B cell (primary cell): Measurements from ENCODE around the gene VPS54. TPM values are rescaled to one million over a fixed set of nuclear protein-coding genes. Genes with fewer than 3 reads are reported as not detected.

Source experiments
- ATAC-seq: fragments of 200-7000 bp; cut with Tn5 transposase; one replicate; pipeline ENCODE4 v1.10.0; 2021; ENCODE audit warnings: low read depth, mild to moderate bottlenecking, moderate number of reproducible peaks, moderate library complexity
- CTCF ChIA-PET: fragments of 350-600 bp; sonication (Branson Sonifier 250); formaldehyde crosslinking; loops from one replicate; lab custom pipeline; 2021; ENCODE audit warnings: antibody characterized with exemption, inconsistent platforms; lab: Charles Lee
- POLR2A ChIA-PET: fragments of 350-600 bp; sonication (Branson Sonifier 250); formaldehyde crosslinking; loops from one replicate; lab custom pipeline; 2021; ENCODE audit warnings: antibody characterized with exemption; lab: Charles Lee
- DNase-seq: peaks from one replicate; pipeline ENCODE4 v3.0.0; 2013
- H2AFZ ChIP-seq: 2 replicates; pipeline ENCODE4 v1.6.1; 2012; ENCODE audit warnings: mild to moderate bottlenecking, low read depth, low read length; ENCODE audit not compliant: insufficient read depth, poor library complexity, severe bottlenecking
- H3K27ac ChIP-seq, 2 donors: 1 replicate in 1 of 2; 2 replicates in 1 of 2; pipeline ENCODE4 v1.5.1; 2012 to 2013; ENCODE audit warnings: low read length in 2 of 2, mild to moderate bottlenecking in 2 of 2, moderate library complexity in 1 of 2
- H3K27me3 ChIP-seq, 4 experiments: fragments of 200-600 bp in 1 of 4; sonication (generic) in 1 of 4; replicated peaks in 1 of 4; 1 replicate in 2 of 4; 2 replicates in 2 of 4; pipeline versions ENCODE4 v1.6.1 to v1.7.0; 2013 to 2016; ENCODE audit warnings: low read length in 3 of 4, mild to moderate bottlenecking in 2 of 4, mixed read lengths in 1 of 4, moderate library complexity in 1 of 4; ENCODE audit not compliant: insufficient read depth in 4 of 4, control insufficient read depth in 3 of 4; ENCODE audit errors: control extremely low read depth in 1 of 4
- H3K36me3 ChIP-seq, 2 experiments: replicated peaks in 1 of 2; 1 replicate in 1 of 2; 2 replicates in 1 of 2; pipeline versions ENCODE4 v1.6.1 to v1.7.1; 2013; ENCODE audit warnings: low read length in 1 of 2; ENCODE audit not compliant: insufficient read depth in 2 of 2, control insufficient read depth in 1 of 2; ENCODE audit errors: control extremely low read depth in 1 of 2, extremely low read depth in 1 of 2
- H3K4me1 ChIP-seq, 2 donors: fragments of 200-600 bp in 1 of 2; sonication (generic) in 1 of 2; 1 replicate in 1 of 2; 2 replicates in 1 of 2; pipeline versions ENCODE4 v1.5.1 to v1.6.1; 2013 to 2017; ENCODE audit warnings: low read length in 2 of 2; ENCODE audit not compliant: control insufficient read depth in 2 of 2, insufficient read depth in 2 of 2
- H3K4me2 ChIP-seq: replicated peaks from 2 replicates; pipeline ENCODE3; 2012; ENCODE audit warnings: mild to moderate bottlenecking, low read depth, low read length; ENCODE audit not compliant: poor library complexity, severe bottlenecking
- H3K4me3 ChIP-seq, 5 experiments: fragments of 200-600 bp in 1 of 5; sonication (generic) in 1 of 5; 1 replicate in 3 of 5; 2 replicates in 2 of 5; pipeline versions ENCODE4 v1.5.1 to v1.7.0; 2011 to 2016; ENCODE audit warnings: low read length in 4 of 5, mild to moderate bottlenecking in 4 of 5, low read depth in 2 of 5, control low read depth in 1 of 5, moderate library complexity in 1 of 5; ENCODE audit not compliant: insufficient read depth in 1 of 5; ENCODE audit errors: control extremely low read depth in 1 of 5, extremely low read depth in 1 of 5
- H3K79me2 ChIP-seq: fragments of 200-600 bp; sonication (generic); one replicate; pipeline ENCODE4 v1.6.0; 2016; ENCODE audit warnings: low read length; ENCODE audit not compliant: control insufficient read depth, insufficient read depth
- H3K9ac ChIP-seq: fragments of 200-600 bp; sonication (generic); 2 replicates; pipeline ENCODE4 v1.6.1; 2017; ENCODE audit warnings: mild to moderate bottlenecking, low read length, moderate library complexity
- H3K9me3 ChIP-seq, 3 donors: one replicate each; pipeline versions ENCODE4 v1.6.1 to v1.7.1; 2013; ENCODE audit warnings: low read length in 2 of 3; ENCODE audit not compliant: control insufficient read depth in 2 of 3, insufficient read depth in 1 of 3; ENCODE audit errors: control extremely low read depth in 1 of 3
- H4K20me1 ChIP-seq: 2 replicates; pipeline ENCODE4 v1.6.0; 2012; ENCODE audit warnings: mild to moderate bottlenecking, low read length; ENCODE audit not compliant: insufficient read depth, control insufficient read depth, poor library complexity, severe bottlenecking
- H3K27ac Mint-ChIP-seq: one replicate; pipeline ENCODE4 v1.8.0; 2021; ENCODE audit warnings: mixed read lengths
- H3K27me3 Mint-ChIP-seq: one replicate; pipeline ENCODE4 v1.8.0; 2021; ENCODE audit warnings: mixed read lengths
- H3K4me1 Mint-ChIP-seq: one replicate; pipeline ENCODE4 v1.8.0; 2021; ENCODE audit warnings: mixed read lengths
- H3K4me3 Mint-ChIP-seq: one replicate; pipeline ENCODE4 v1.8.0; 2021; ENCODE audit warnings: mixed read lengths
- H3K9me3 Mint-ChIP-seq: one replicate; pipeline ENCODE4 v1.8.0; 2022; ENCODE audit warnings: mixed read lengths; ENCODE audit not compliant: insufficient read depth
- EZH2 ChIP-seq: IDR thresholded peaks from 2 replicates; pipeline ENCODE4 v1.6.1; 2012; ENCODE audit warnings: borderline replicate concordance, low read depth, mild to moderate bottlenecking, moderate library complexity, low read length; ENCODE audit not compliant: insufficient read depth, poor library complexity, severe bottlenecking
- WGBS: methylation state at CpG from one replicate; pipeline ENCODE4 v1.1.5; 2013; ENCODE audit warnings: missing lambda C conversion rate; ENCODE audit not compliant: insufficient coverage; 5-methylcytosine and 5-hydroxymethylcytosine counted together
- intact Hi-C: fragments of 100-400 bp; cut with micrococcal nuclease; formaldehyde crosslinking; loops from one replicate; pipeline ENCODE4 v1.10.0; 2022
- polyA plus RNA-seq: library from polyadenylated mRNA; depleted of rRNA; stranded (reverse); fragments of >200 nt; gene quantifications from 2 replicates; pipeline ENCODE4 v1.2.3, GENCODE V29; 2012
- total RNA-seq, 2 donors: library from RNA; stranded (reverse); fragments of 120-200 nt in 1 of 2; gene quantifications; 1 replicate in 1 of 2; 2 replicates in 1 of 2; pipeline versions ENCODE4 v1.2.3 to v1.2.4, GENCODE V29; 2013 to 2022
- TF ChIP-seq, protein P1 (sequence below): fragments of 200-600 bp; IDR thresholded peaks from one replicate; pipeline ENCODE4 v1.8.0; 2022; ENCODE audit warnings: antibody characterized with exemption, mild to moderate bottlenecking

Gene VPS54
- total and polyA plus RNA-seq, 2 donors (not counting 1 experiment from before 2014, with no cell fraction given): 6.2 to 13.2 TPM

- no peak for DNase-seq
- TF ChIP-seq, protein P1, sequence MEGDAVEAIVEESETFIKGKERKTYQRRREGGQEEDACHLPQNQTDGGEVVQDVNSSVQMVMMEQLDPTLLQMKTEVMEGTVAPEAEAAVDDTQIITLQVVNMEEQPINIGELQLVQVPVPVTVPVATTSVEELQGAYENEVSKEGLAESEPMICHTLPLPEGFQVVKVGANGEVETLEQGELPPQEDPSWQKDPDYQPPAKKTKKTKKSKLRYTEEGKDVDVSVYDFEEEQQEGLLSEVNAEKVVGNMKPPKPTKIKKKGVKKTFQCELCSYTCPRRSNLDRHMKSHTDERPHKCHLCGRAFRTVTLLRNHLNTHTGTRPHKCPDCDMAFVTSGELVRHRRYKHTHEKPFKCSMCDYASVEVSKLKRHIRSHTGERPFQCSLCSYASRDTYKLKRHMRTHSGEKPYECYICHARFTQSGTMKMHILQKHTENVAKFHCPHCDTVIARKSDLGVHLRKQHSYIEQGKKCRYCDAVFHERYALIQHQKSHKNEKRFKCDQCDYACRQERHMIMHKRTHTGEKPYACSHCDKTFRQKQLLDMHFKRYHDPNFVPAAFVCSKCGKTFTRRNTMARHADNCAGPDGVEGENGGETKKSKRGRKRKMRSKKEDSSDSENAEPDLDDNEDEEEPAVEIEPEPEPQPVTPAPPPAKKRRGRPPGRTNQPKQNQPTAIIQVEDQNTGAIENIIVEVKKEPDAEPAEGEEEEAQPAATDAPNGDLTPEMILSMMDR: no peak
- no peak for TF ChIP-seq EZH2
- WGBS: no CpG with 5 or more reads among the region's 1 CpG
- Histone ChIP-seq H3K79me2 (peaks cover 6% of the 10 kb centered on the region), H3K4me2 (no peak overlapping the region), H2AFZ (no peak overlapping the region), H3K4me3 (no peak overlapping the region), H4K20me1 (peaks cover 6% of the 10 kb centered on the region), H3K4me1 (peaks cover 0 to 2% of the 10 kb centered on the region in 2 donors), H3K27me3 (no peaks in the 10 kb centered on the region), H3K9ac (no peak overlapping the region), H3K36me3 (peaks cover 8 to 31% of the 10 kb centered on the region in 2 experiments), H3K9me3 (no peaks in the 10 kb centered on the region), H3K27ac (no peak overlapping the region)
- Mint-ChIP-seq H3K4me3 (no peak overlapping the region), H3K4me1 (peaks cover 10% of the 10 kb centered on the region), H3K27me3 (no peaks in the 10 kb centered on the region), H3K9me3 (no peaks in the 10 kb centered on the region), H3K27ac (no peak overlapping the region)
- intact Hi-C loops: loop anchor here (10.0 kb wide), 1 partner anchor 788 kb away; no protein-coding TSS in a partner anchor
- POLR2A ChIA-PET: no interaction called here
- CTCF ChIA-PET: interaction anchor here (1.3 to 8.0 kb wide), 5 partner anchors 13 to 173 kb away, joined by 3 to 178 read pairs (median 34); no protein-coding TSS in a partner anchor
- no peak for ATAC-seq
Observed at GRCh38 chr2:63862806-63863205, 156.4 kb downstream of the VPS54 start.

- H3K4me3 Mint-ChIP-seq: no peak overlapping the region
- Histone ChIP-seq H4K20me1 (peaks cover 5% of the 10 kb centered on the region), H3K9me3 (no peaks in the 10 kb centered on the region), H3K4me1 (peaks cover 0 to 2% of the 10 kb centered on the region in 2 donors), H3K4me2 (no peak overlapping the region), H3K9ac (no peak overlapping the region), H3K27me3 (no peaks in the 10 kb centered on the region), H2AFZ (peak overlapping the region; percentile 40), H3K27ac (no peak overlapping the region), H3K4me3 (no peak overlapping the region), H3K36me3 (peaks cover 8 to 37% of the 10 kb centered on the region in 2 experiments), H3K79me2 (peaks cover 2% of the 10 kb centered on the region)
- H3K9me3 Mint-ChIP-seq: no peaks in the 10 kb centered on the region
- intact Hi-C loops: loop anchor here (1.0 to 10.0 kb wide), 4 partner anchors 19 to 787 kb away; no protein-coding TSS in a partner anchor
- no peaks in the 10 kb centered on the region for H3K27me3 Mint-ChIP-seq
- WGBS: 5% methylated on average over 3 of the region's 6 CpGs
- ATAC-seq (peak; percentile 69), DNase-seq (peak; percentile 76)
- ChIA-PET CTCF (interaction anchor here (0.6 to 8.0 kb wide), 29 partner anchors 9 to 1404 kb away, joined by 3 to 178 read pairs (median 4); partner anchors contain the start of gene UGP2), POLR2A (interaction anchor here (0.7 kb wide), 1 partner anchor 241 kb away, joined by 4 read pairs; no protein-coding TSS in a partner anchor)
- peaks cover 13% of the 10 kb centered on the region for H3K4me1 Mint-ChIP-seq
- no peak overlapping the region for H3K27ac Mint-ChIP-seq
- TF ChIP-seq, protein P1: peak; percentile 77
- no peak for TF ChIP-seq EZH2
Observed at GRCh38 chr2:63861220-63861822, 157.9 kb downstream of the VPS54 start.
